ENCODE data around the gene TMTC3.
"Not testable (repeated sequence)": the region's sequence is repeated elsewhere in the genome, so short reads cannot be mapped to it uniquely, and the experiment has no call there.

The TMTC3 gene

GRCh38 chr12:88167384-88167783, 25.3 kb downstream of the TMTC3 start:
- DNase-seq: no peak

- DNase-seq: no peak
Measured at GRCh38 chr12:88172844-88173407, 30.8 kb downstream of the TMTC3 start.

- DNase-seq: no peak
Measured at GRCh38 chr12:88175544-88175943, 33.4 kb downstream of the TMTC3 start.

DNA sequence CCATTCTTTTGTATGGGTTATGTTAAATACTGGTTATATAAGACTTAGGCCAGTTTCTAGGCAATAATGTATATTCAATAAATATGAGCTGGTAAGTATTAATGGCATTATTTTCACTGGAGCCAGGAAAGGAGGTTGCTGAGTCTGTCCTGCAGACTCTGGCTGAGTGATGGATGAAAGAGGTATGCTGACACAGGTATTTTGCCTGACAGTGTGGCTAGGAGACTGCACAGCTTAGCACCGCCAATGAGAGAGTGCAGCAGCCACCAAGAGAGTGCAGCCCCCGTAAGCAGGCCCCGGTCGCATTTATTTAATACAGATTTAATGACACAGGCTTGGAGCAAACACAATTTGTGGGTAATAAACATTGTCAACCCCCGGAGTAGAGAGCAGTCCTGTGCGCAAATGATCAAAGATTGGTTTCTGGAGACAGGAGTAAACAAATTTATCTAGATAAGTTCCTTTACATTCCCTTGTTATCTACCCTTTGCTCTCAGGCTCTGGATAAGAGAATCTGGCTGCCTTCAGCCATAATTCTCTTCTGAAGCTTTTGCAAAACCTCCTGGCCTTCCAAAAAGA, 37.4 kb downstream of the TMTC3 start:
- no peak for DNase-seq

DNA sequence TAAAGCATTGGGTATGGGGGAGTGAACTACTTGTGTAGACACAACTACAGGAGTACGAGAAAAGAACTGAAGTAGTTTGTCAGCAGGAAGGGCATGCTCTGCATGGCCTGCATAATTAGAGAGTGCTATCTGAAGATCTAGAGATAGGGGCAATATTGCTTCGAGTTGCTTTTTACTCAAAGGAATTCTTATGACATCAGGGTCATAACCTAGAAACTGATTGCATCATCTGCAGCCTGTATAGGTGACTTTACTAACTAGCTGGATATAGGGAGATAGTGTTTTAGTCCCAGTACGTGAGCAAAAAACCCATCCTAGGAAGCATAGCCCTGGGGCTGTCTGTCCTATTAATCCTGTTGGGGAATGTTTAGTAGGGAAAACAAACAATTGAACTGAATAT, 39.8 kb downstream of the TMTC3 start:
- no peak for DNase-seq

- no peak for DNase-seq
Measured at GRCh38 chr12:88182416-88182815, 40.3 kb downstream of the TMTC3 start.

GRCh38 chr12:88184196-88184595, 42.1 kb downstream of the TMTC3 start:
- no peak for DNase-seq

DNA sequence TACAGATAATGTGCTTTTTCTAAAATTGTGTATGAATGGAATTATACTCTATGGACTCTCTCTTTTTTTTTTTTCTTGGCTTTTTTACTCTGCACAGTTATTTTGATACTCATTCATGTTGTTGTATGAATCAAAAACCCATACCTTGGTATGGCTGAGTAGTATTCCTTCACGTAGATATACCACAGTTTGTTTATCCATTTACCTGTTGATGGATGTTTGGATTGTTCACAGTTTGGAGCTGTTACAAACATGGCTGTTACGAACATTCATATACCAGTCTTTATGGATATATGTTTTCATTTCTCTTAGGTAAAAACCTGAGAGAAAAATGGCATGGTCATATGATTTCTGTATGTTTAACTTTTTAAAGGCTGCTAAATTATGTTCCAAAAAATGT, 43.2 kb downstream of the TMTC3 start:
- DNase-seq: no peak

DNA sequence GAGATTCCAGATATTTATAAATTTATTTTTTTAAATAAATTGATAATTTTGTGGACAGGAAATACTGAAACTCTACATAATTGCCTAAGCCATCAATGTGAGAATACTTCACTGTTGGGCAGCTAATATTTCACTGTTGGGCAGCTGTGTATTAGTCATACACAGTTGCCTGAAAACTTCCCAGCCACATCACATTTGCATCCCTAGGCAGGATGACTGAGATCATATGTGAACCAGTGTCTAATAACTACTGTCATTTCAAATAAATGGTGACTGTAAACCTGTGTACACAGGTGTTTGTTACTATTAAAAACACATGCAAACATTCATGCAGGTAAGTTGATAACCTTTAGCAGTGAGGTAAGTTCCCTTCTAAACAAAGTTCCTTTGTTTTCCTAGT, 43.9 kb downstream of the TMTC3 start:
- DNase-seq: no peak

GRCh38 chr12:88187571-88187970, 45.5 kb downstream of the TMTC3 start:
- no peak for DNase-seq

DNA sequence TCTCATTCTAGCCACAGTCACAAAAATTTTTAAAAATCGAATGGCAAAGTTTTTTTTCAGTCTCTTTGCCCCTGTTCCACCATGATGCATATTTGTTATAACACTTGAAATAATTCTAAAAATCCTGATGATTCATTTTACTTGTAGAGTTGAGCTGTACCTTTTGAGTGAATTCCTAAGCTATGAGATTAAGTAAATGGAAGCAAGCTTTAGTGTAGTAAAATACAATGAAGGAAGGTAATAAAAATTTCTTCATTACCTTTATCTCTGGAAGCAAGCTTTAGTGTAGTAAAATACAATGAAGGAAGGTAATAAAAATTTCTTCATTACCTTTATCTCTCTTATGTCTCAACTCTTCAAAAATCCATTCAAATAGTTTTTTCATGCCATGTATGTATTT, 46.1 kb downstream of the TMTC3 start:
- DNase-seq: no peak

DNA sequence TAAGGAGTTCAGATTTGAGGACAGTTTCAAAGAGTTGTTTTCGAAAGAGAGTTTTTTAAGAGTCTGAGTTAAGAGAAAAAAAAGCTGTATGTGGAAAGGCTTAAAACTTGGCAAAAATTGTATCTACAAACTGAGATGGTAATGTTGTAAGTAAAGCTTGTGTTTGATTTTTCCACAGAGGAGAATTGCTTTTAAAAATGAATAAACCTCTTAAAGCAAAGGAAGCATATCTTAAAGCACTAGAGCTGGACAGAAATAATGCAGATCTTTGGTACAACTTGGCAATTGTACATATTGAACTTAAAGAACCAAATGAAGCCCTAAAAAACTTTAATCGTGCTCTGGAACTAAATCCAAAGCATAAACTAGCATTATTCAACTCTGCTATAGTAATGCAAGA, 50.3 kb downstream of the TMTC3 start:
- DNase-seq: no peak

GRCh38 chr12:88194868-88195267, 52.8 kb downstream of the TMTC3 start:
- DNase-seq: no peak

GRCh38 chr12:88200029-88200428, 57.9 kb downstream of the TMTC3 start:
- no peak for DNase-seq

DNA sequence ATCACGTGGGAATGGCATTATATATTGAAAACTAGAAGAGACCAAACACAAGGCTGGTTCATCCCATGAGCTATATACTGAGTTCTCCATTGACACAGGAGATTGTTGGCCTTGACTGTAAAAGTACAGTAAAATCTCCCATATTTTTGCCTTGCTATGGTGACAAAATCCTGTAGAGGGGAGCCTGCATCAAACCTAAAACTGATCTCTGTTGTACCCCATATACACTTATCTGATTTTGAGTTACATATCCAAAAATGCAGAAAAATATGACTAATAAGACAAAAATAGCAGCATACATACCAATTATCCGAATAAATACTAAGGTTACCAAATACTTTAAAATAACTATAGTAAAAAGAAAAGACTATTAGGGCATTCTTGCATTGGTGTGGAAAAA, 60.4 kb downstream of the TMTC3 start:
- no peak for DNase-seq

DNA sequence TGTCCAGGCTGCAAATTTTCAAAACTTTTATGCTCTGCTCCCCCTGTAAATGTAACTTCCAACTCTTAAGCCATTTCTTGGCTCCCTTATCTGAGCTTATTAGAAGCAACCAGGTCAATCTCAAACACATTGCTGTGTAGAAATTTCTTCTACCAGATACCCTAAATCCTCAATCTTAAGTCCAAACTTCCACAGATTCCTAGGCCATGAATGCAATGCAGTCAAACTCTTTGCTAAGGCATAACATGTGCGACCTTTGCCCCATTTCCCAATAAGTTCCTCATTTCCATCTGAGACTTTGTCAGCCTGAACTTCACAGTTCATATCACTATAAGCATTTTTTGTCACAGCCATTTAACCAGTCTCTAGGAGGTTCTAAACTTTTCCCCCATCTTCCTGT, 64.5 kb downstream of the TMTC3 start:
- no peak for DNase-seq

- no peak for DNase-seq
Measured at GRCh38 chr12:88207921-88208620, 66.0 kb downstream of the TMTC3 start.

DNA sequence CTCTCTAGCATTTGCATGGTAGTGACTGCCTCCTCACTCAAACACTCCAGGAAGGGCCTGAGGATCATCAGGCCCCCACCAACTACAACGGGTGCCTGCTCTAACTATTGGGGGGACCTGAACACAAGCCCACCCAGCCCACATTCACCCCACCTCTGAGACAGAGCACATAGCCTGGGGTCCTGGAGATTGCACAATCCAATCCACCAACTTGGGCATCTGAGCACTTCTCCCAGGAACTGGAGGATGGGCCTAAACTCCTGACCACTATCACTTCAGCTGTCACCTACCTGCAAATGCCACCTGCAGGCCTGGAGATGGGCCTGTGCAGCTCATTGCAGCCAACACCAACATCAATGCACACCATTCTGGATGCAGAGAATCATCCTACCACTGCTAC, 66.6 kb downstream of the TMTC3 start:
- DNase-seq: no peak

GRCh38 chr12:88210311-88210710, 68.2 kb downstream of the TMTC3 start:
- DNase-seq: not testable (repeated sequence)

GRCh38 chr12:88218293-88218692, 76.2 kb downstream of the TMTC3 start:
- DNase-seq: no peak

DNA sequence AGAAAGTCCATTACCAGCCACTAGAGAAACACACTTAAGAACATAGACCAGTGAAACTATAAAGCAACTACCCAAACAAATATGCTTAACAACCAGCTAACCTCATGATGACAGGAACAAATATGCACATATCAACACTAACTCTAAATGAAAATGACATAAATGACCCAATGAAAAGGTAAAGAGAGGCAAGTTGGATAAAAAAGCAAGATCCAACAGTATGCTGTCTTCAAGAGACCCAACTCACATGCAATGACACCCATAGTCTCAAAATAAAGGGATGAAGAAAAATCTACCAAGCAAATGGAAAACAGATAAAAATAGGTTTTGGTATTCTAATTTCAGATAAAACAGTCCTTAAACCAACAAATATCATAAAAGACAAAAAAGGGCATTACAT, 77.8 kb downstream of the TMTC3 start:
- no peak for DNase-seq

DNA sequence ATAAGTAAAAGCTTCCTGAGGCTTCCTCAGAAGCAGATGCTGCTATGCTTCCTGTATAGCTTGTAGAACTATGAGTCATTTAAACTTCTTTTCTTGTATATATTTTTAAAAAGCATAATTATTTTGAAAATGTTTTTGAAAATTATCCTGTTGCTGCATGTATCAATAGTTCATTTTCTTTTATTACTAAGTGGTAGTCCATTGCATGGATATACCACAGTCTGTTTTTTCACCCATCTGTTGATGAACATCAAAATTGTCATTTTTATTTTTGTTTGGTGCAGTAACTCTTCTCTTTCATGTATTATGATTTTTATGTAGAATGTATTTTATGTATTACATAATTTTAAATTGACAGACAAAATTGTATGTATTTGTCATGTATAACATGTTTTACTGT, 81.4 kb downstream of the TMTC3 start:
- DNase-seq: no peak

DNA sequence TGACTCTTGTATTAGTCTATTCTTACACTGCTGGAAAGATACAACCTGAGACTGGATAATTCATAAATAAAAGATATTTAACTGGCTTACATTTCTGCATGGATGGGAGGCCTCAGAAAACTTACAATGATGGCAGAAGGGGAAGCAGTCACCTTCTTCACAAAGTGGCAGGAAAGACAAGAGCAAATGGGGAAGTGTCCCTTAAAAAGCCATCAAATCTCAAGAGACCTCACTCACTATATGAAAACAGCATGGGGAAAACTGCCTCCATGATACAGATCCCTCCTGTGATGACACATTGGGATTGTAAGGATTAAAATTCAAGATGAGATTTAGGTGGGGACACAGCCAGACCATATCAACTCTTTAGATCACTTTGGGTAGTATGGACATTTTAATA, 83.7 kb downstream of the TMTC3 start:
- no peak for DNase-seq

GRCh38 chr12:88227263-88227662, 85.2 kb downstream of the TMTC3 start:
- no peak for DNase-seq

DNA sequence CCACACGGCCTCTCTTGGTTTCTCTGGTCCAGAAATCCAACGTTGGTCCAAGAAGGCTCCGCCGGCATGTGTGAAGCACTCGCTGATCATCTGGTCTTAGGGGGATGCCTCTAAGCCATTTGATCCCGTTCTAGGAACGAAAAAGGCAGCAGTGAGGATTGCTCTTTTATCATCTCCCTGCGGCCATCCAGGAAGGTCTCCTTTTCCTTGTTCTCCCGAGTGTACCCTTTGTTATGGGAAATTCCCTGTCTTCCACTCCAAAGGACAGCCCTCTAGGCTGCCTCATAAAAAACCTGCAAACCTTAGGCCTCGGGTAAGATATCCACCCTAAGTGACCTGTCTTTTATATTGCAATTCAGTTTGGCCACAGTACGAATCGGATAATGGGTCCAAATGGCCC, 85.8 kb downstream of the TMTC3 start:
- DNase-seq: no peak
